Epithelial cell of proximal tubule (primary cell): ENCODE data around the gene TMEM259. TPM values are rescaled to one million over a fixed set of nuclear protein-coding genes. Genes with fewer than 3 reads are reported as not detected.

Source experiments
- DNase-seq: peaks from one replicate; pipeline ENCODE4 v3.0.0-alpha.2; 2011; ENCODE audit warnings: low read depth
- H3K4me3 ChIP-seq: 2 replicates; pipeline ENCODE4 v1.5.1; 2011; ENCODE audit warnings: low read depth, mild to moderate bottlenecking, low read length
- CTCF ChIP-seq: conservative IDR thresholded peaks from 2 replicates; pipeline ENCODE4 v1.5.1; 2012; ENCODE audit warnings: low read depth, mild to moderate bottlenecking, low read length
- total RNA-seq: library from RNA; depleted of rRNA; stranded (reverse); fragments of >200 nt; gene quantifications from 2 replicates; pipeline ENCODE4 v1.2.3, GENCODE V29; 2015

Gene TMEM259
- total RNA-seq, 1 donor from 2014 or later: 193 TPM

GRCh38 chr19:1016647-1017114, 4.2 kb downstream of the TMEM259 start:
- DNase-seq: no peak
- H3K4me3 ChIP-seq: peak overlapping the region; percentile 23
- TF ChIP-seq CTCF: no peak

- no peak overlapping the region for H3K4me3 ChIP-seq
- no peak for TF ChIP-seq CTCF
These were observed 4.9 kb downstream of the TMEM259 start for GRCh38 chr19:1015782-1016646.

GRCh38 chr19:1015061-1015781, 5.7 kb downstream of the TMEM259 start:
- no peak for TF ChIP-seq CTCF
- DNase-seq: no peak
- no peak overlapping the region for H3K4me3 ChIP-seq

More at GRCh38 chr19:1015782-1016646, 4.9 kb downstream of the TMEM259 start:
- no peak for DNase-seq

GRCh38 chr19:1014161-1015060, 6.5 kb downstream of the TMEM259 start:
- H3K4me3 ChIP-seq: no peak overlapping the region
- DNase-seq: no peak
- no peak for TF ChIP-seq CTCF

- TF ChIP-seq CTCF: no peak
- DNase-seq: no peak
- no peak overlapping the region for H3K4me3 ChIP-seq
These were observed 7.7 kb downstream of the TMEM259 start for GRCh38 chr19:1013218-1013617.

GRCh38 chr19:1012334-1012733, 8.6 kb downstream of the TMEM259 start:
- no peak for TF ChIP-seq CTCF
- DNase-seq: no peak

More at GRCh38 chr19:1012334-1012733, 8.6 kb downstream of the TMEM259 start:
- H3K4me3 ChIP-seq: no peak overlapping the region
